ENCODE measurements around the gene USF3.

USF3 gene

DNA sequence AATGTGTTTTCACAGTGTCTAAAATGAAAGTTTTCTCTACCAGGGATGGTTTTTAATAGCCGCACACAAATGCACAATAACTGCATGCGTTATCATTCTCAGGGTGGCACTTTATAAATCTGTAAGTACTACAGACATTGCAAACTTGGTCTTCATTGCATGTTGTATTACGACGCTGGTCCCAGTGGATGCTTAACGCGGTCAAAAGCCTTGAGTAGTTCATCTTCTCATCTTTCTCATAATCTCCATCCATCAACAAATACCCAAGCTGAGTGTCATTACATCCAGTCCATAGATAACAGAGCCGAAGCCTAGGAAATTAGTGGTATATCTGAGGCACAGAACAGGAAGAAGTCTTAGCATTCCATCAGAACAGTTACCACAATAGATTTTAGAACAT is 72.6 kb downstream of the USF3 start:
- H3K9me2 ChIP-seq (replicated peaks; ENCODE audit: insufficient read depth, low read length) = no peaks in the 10 kb centered on the region
- no peaks in the 10 kb centered on the region for H4K20me1 ChIP-seq (ENCODE audit: low read depth, low read length)
- TF ChIP-seq CTCF (IDR thresholded peaks at IDR 0.05; ENCODE audit: insufficient read depth, low read length, poor library complexity, severe bottlenecking) = no peak
- TF ChIP-seq EZH2phosphoT487 (conservative IDR thresholded peaks at IDR 0.05; ENCODE audit: low read length) = no peak
- no peaks in the 10 kb centered on the region for H3K36me3 ChIP-seq (ENCODE audit: low read length)
- no peak overlapping the region for H3K9ac ChIP-seq (ENCODE audit: low read length)
- no peaks in the 10 kb centered on the region for H3K27me3 ChIP-seq (ENCODE audit: low read length)
- H3F3A ChIP-seq (ENCODE audit: insufficient read depth) = no peaks in the 10 kb centered on the region
- no peak overlapping the region for H3K4me3 ChIP-seq (ENCODE audit: insufficient read depth, low read length, poor library complexity, severe bottlenecking)
- H3K9me3 ChIP-seq (ENCODE audit: insufficient read depth, low read length) = no peaks in the 10 kb centered on the region
- H2AFZ ChIP-seq (ENCODE audit: low read depth, low read length, severe bottlenecking) = no peak overlapping the region
- no peak overlapping the region for H3K27ac ChIP-seq (ENCODE audit: low read depth, low read length)
- H3K79me2 ChIP-seq (ENCODE audit: insufficient read depth, low read length) = no peaks in the 10 kb centered on the region
- no peak overlapping the region for H3K4me2 ChIP-seq (ENCODE audit: low read depth, low read length, poor library complexity, severe bottlenecking)

DNA sequence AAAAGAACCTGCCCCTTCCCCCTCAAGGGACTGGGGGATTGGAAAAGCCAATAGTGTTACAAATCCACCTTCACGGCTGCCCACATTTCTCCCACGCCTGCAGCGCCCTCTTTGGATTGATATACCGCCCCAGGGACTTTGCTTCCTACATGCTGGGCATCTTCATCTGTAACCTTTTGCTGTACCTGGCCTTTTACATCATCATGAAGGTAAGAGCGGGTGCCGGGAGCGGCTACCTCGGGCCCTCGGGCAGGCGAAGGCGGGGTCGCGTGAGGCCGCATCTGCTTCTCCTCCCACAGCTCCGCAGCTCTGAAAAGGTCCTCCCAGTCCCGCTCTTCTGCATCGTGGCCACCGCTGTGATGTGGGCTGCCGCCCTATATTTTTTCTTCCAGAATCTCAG is 73.1 kb downstream of the USF3 start:
- Histone ChIP-seq H2AFZ (ENCODE audit: low read depth, low read length, severe bottlenecking) (no peak overlapping the region), H3K27me3 (ENCODE audit: low read length) (no peaks in the 10 kb centered on the region), H3K4me3 (ENCODE audit: insufficient read depth, low read length, poor library complexity, severe bottlenecking) (no peak overlapping the region), H3K79me2 (ENCODE audit: insufficient read depth, low read length) (no peaks in the 10 kb centered on the region), H4K20me1 (ENCODE audit: low read depth, low read length) (no peaks in the 10 kb centered on the region), H3K9ac (ENCODE audit: low read length) (no peak overlapping the region), H3K9me3 (ENCODE audit: insufficient read depth, low read length) (no peaks in the 10 kb centered on the region), H3K27ac (ENCODE audit: low read depth, low read length) (no peak overlapping the region), H3K4me2 (ENCODE audit: low read depth, low read length, poor library complexity, severe bottlenecking) (no peak overlapping the region), H3K9me2 (replicated peaks; ENCODE audit: insufficient read depth, low read length) (no peaks in the 10 kb centered on the region), H3K36me3 (ENCODE audit: low read length) (no peaks in the 10 kb centered on the region), H3F3A (ENCODE audit: insufficient read depth) (no peaks in the 10 kb centered on the region)
- no peak for TF ChIP-seq CTCF (IDR thresholded peaks at IDR 0.05; ENCODE audit: insufficient read depth, low read length, poor library complexity, severe bottlenecking)
- TF ChIP-seq EZH2phosphoT487 (conservative IDR thresholded peaks at IDR 0.05; ENCODE audit: low read length) = no peak

DNA sequence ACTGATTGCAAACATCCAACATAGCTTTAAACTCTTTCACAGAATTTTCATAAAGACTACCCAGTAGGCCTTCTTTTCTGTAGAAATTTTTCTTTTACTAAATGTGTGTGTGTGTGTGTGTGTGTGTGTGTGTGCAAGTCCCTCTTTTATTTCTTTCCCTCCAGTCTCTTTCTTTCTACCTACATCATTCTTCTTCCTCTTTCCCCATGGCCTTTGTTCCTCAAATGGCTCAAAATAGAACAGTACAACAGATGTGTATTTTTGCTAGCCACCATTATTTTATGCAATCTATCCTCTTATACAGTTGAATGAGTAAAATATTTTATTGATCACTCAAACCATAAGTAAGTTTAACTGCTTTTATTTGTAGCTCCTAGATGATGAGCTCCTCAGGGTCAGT is 76.4 kb downstream of the USF3 start:
- H3K27me3 ChIP-seq (ENCODE audit: low read length) = no peaks in the 10 kb centered on the region
- no peak overlapping the region for H3K27ac ChIP-seq (ENCODE audit: low read depth, low read length)
- no peaks in the 10 kb centered on the region for H4K20me1 ChIP-seq (ENCODE audit: low read depth, low read length)
- no peaks in the 10 kb centered on the region for H3K9me2 ChIP-seq (replicated peaks; ENCODE audit: insufficient read depth, low read length)
- no peak overlapping the region for H3K4me3 ChIP-seq (ENCODE audit: insufficient read depth, low read length, poor library complexity, severe bottlenecking)
- no peaks in the 10 kb centered on the region for H3F3A ChIP-seq (ENCODE audit: insufficient read depth)
- H3K79me2 ChIP-seq (ENCODE audit: insufficient read depth, low read length) = no peaks in the 10 kb centered on the region
- no peak overlapping the region for H2AFZ ChIP-seq (ENCODE audit: low read depth, low read length, severe bottlenecking)
- no peaks in the 10 kb centered on the region for H3K36me3 ChIP-seq (ENCODE audit: low read length)
- no peak overlapping the region for H3K9ac ChIP-seq (ENCODE audit: low read length)
- H3K4me2 ChIP-seq (ENCODE audit: low read depth, low read length, poor library complexity, severe bottlenecking) = no peak overlapping the region
- no peaks in the 10 kb centered on the region for H3K9me3 ChIP-seq (ENCODE audit: insufficient read depth, low read length)
- TF ChIP-seq CTCF (IDR thresholded peaks at IDR 0.05; ENCODE audit: insufficient read depth, low read length, poor library complexity, severe bottlenecking) = no peak
- no peak for TF ChIP-seq EZH2phosphoT487 (conservative IDR thresholded peaks at IDR 0.05; ENCODE audit: low read length)

DNA sequence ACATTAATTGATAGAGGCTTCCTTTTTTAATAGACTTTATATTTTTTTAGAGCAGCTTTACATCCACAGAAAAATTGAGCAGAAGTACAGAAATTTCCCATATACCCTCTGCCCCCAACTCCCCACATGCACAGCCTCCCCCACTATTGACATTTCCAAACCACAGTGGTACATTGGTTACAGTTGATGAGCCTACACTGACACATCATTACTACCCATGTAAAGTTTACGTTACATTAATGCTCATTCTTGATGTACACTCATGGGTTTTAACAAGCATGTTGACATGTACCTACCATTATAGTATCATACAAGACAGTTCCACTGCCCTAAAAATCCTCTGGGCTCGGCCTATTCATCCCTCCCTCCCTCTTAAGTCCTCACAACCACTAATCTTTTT is 78.7 kb downstream of the USF3 start:
- no peaks in the 10 kb centered on the region for H3K9me2 ChIP-seq (replicated peaks; ENCODE audit: insufficient read depth, low read length)
- no peaks in the 10 kb centered on the region for H3K79me2 ChIP-seq (ENCODE audit: insufficient read depth, low read length)
- H3K36me3 ChIP-seq (ENCODE audit: low read length) = no peaks in the 10 kb centered on the region
- H2AFZ ChIP-seq (ENCODE audit: low read depth, low read length, severe bottlenecking) = no peak overlapping the region
- H3K9me3 ChIP-seq (ENCODE audit: insufficient read depth, low read length) = no peaks in the 10 kb centered on the region
- no peaks in the 10 kb centered on the region for H3K27me3 ChIP-seq (ENCODE audit: low read length)
- H3K27ac ChIP-seq (ENCODE audit: low read depth, low read length) = no peak overlapping the region
- no peaks in the 10 kb centered on the region for H4K20me1 ChIP-seq (ENCODE audit: low read depth, low read length)
- no peak overlapping the region for H3K4me2 ChIP-seq (ENCODE audit: low read depth, low read length, poor library complexity, severe bottlenecking)
- no peak overlapping the region for H3K4me3 ChIP-seq (ENCODE audit: insufficient read depth, low read length, poor library complexity, severe bottlenecking)
- TF ChIP-seq CTCF (IDR thresholded peaks at IDR 0.05; ENCODE audit: insufficient read depth, low read length, poor library complexity, severe bottlenecking) (no peak), EZH2phosphoT487 (conservative IDR thresholded peaks at IDR 0.05; ENCODE audit: low read length) (no peak)
- no peak overlapping the region for H3K9ac ChIP-seq (ENCODE audit: low read length)
- H3F3A ChIP-seq (ENCODE audit: insufficient read depth) = no peaks in the 10 kb centered on the region

Data from SU-DHL-6 (cell line).